ENCODE results near the gene MSGN1. TPM values are rescaled to one million over a fixed set of nuclear protein-coding genes. Genes with fewer than 3 reads are reported as not detected.

Gene MSGN1
- total RNA-seq, 2 experiments from 2014 or later: not detected

DNA sequence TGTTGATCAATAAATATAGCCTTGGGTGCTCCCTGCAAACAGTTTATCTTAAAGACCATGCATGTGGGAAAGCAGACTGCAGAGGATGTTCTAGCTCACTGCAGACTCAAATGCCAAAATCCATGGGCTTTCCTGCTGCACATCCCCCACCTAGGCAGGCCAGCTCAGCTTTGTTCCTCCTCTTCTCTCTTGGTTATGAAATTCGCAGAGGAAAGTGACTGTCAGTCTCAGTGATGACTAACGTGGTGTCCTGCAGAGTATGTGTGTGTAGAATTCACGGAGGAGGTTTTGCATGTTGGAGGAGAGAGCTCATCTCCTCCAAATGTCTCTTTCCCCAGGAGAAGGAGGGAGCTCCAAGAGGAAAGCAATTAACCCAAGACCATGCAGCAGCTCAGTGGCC, 40.8 kb downstream of the MSGN1 start:
- Mint-ChIP-seq H3K9me3 (ENCODE audit: insufficient read depth) (no peaks in the 10 kb centered on the region), H3K27me3 (ENCODE audit: low read depth) (peaks cover 23% of the 10 kb centered on the region), H3K36me3 (ENCODE audit: low read depth) (no peaks in the 10 kb centered on the region), H3K27ac (no peak overlapping the region), H3K4me1 (ENCODE audit: low read depth) (no peaks in the 10 kb centered on the region), H3K4me3 (no peak overlapping the region)
- DNase-seq: no peak
- POLR2A ChIA-PET: no interaction called here
- CTCF ChIA-PET: no interaction called here
- ATAC-seq: no peak

DNA sequence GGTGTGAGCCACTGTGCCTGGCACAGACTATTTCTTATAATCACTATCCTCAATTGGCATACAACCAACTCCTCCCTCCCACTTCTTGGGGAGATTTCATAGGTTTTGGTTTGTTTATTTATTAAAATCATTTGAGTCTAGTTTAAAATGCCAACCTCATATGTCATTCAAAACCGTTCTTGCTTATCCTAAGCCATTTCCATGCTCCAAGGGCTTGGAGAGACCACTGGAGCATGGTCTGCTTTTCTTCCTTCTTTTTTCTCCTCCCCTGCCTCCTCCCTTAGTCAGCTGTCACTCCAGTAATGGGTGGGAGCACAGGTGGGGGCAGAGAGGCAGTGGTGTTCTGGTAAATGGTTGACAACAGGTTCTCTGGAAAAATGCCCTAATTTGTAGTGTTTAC, 41.8 kb downstream of the MSGN1 start:
- no peaks in the 10 kb centered on the region for H3K36me3 Mint-ChIP-seq (ENCODE audit: low read depth)
- no peak for DNase-seq
- no peak overlapping the region for H3K27ac Mint-ChIP-seq
- ChIA-PET CTCF (no interaction called here), POLR2A (no interaction called here)
- no peak overlapping the region for H3K4me3 Mint-ChIP-seq
- H3K27me3 Mint-ChIP-seq (ENCODE audit: low read depth): peaks cover 23% of the 10 kb centered on the region
- no peaks in the 10 kb centered on the region for H3K4me1 Mint-ChIP-seq (ENCODE audit: low read depth)
- ATAC-seq: no peak
- no peaks in the 10 kb centered on the region for H3K9me3 Mint-ChIP-seq (ENCODE audit: insufficient read depth)

DNA sequence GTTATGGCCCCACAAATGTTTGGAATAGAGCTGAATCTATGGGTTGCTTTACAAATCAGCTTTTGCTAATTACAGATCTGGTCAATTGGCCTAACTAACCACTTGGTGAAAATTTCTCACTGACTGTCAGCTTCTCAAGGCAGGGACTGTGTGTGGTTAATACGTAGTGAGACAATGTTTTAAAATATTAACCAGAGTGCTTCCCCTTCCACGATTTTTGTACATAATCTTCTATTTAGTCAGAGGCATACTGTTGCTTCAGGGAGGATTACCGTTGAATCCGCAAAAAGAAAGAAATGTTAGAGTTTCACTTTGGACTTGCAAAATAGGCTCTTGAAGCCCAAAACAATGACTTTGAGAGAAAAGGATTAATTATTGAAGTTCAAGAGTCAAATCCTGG, 47.3 kb downstream of the MSGN1 start:
- H3K27me3 Mint-ChIP-seq (ENCODE audit: low read depth): peaks cover 8% of the 10 kb centered on the region
- H3K27ac Mint-ChIP-seq: no peak overlapping the region
- H3K36me3 Mint-ChIP-seq (ENCODE audit: low read depth): no peaks in the 10 kb centered on the region
- ATAC-seq (no peak), DNase-seq (no peak)
- H3K4me1 Mint-ChIP-seq (ENCODE audit: low read depth): no peaks in the 10 kb centered on the region
- ChIA-PET CTCF (no interaction called here), POLR2A (no interaction called here)
- no peak overlapping the region for H3K4me3 Mint-ChIP-seq
- H3K9me3 Mint-ChIP-seq (ENCODE audit: insufficient read depth): no peaks in the 10 kb centered on the region

DNA sequence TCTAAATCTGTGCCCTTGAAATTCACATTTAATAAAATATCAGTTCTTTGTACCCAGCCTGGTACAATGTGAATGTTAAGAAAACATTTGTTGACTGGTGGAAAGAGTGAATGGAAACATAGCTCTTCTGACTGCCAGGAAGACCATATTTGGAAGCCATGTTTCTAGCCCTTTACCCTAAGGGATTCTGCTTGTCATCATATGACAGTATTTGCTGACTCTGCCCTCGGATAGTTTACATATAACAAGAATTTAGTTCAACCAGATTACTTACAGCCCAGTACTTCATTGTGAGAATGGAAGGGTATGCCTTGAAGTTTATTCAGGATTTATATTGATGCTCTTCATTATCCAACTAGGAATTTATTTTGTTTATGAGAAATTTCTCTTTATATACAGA, 48.4 kb downstream of the MSGN1 start:
- Mint-ChIP-seq H3K27ac (no peak overlapping the region), H3K27me3 (ENCODE audit: low read depth) (peaks cover 8% of the 10 kb centered on the region), H3K9me3 (ENCODE audit: insufficient read depth) (no peaks in the 10 kb centered on the region), H3K4me1 (ENCODE audit: low read depth) (no peaks in the 10 kb centered on the region), H3K4me3 (no peak overlapping the region), H3K36me3 (ENCODE audit: low read depth) (no peaks in the 10 kb centered on the region)
- ATAC-seq: no peak
- ChIA-PET CTCF (no interaction called here), POLR2A (no interaction called here)
- no peak for DNase-seq

DNA sequence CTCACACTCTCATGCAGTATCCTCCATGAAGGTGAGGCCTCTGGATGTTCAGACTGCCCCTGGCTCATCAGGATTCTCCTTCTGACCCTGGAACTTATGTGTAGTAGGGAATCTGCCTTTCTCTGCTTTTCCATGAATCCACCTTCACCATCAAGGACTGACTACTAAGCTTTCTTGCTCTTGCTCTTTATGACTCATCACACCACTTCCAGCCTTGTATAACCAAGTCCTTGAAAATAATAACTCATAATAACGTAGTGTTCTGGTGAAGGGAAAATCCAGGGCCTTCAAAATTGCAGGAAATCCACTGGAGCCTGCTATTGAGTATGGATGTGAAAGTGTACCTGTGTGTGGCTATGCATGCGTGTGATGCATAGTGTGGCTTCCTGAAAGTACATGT, 50.9 kb downstream of the MSGN1 start:
- H3K27ac Mint-ChIP-seq: no peak overlapping the region
- no peaks in the 10 kb centered on the region for H3K36me3 Mint-ChIP-seq (ENCODE audit: low read depth)
- ChIA-PET POLR2A (no interaction called here), CTCF (no interaction called here)
- no peaks in the 10 kb centered on the region for H3K9me3 Mint-ChIP-seq (ENCODE audit: insufficient read depth)
- no peak overlapping the region for H3K4me3 Mint-ChIP-seq
- peaks cover 5% of the 10 kb centered on the region for H3K27me3 Mint-ChIP-seq (ENCODE audit: low read depth)
- ATAC-seq (no peak), DNase-seq (no peak)
- H3K4me1 Mint-ChIP-seq (ENCODE audit: low read depth): no peaks in the 10 kb centered on the region

Other genes starting within 250 kb of the MSGN1 start
- 10 to 100 TPM; 35.2 to 37.2 TPM for gene SMC6, start 62.6 kb upstream of the MSGN1 start, total RNA-seq
- 10 to 100 TPM; 37.1 to 44.0 TPM for gene GEN1, start 62.3 kb upstream of the MSGN1 start, total RNA-seq
- gene KCNS3, start 62.2 kb downstream of the MSGN1 start, total RNA-seq: not detected